ENCODE results near the gene FLT1. TPM values are rescaled to one million over a fixed set of nuclear protein-coding genes. Genes with fewer than 3 reads are reported as not detected.

FLT1 gene
- polyA plus RNA-seq, 1 donor (not counting 4 experiments of a cell fraction or from before 2014, with no cell fraction given) = 0.01 TPM

DNA sequence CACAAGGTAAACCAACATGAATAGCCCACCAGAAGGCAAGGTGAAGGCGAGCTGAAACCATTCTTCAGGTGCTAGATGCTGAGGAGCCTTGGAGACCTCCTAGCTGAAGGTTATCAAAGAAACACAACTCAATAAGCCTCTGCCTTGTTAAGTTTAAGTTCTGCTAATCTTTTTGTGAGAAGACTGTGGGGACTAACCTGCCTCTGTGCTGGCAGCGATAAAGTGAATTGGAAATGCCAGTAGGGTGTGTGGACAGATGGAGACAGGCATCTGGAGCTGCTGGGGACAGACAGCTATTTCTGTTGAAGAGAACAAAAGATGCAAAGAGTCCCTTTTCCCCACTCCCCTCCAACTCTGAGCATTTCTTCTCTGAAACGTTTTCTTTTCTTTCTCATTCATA lies 33.5 kb upstream of the FLT1 start:
- no peak for TF ChIP-seq EZH2 (IDR thresholded peaks at IDR 0.05; ENCODE audit: low read length)
- TF ChIP-seq CTCF (optimal IDR thresholded peaks at IDR 0.05 in 1 of 3, IDR thresholded peaks at IDR 0.05 in 1 of 3, conservative IDR thresholded peaks at IDR 0.05 in 1 of 3; ENCODE audit: extremely low read depth in 1 of 3, insufficient read depth in 2 of 3, low read length in 3 of 3) = no peak
- Histone ChIP-seq H3K4me3 (ENCODE audit: control insufficient read depth in 2 of 3, extremely low read depth in 1 of 3, insufficient read depth in 2 of 3, low read depth in 1 of 3, low read length in 3 of 3) (no peak overlapping the region), H3K27me3 (ENCODE audit: control insufficient read depth, extremely low read depth, insufficient read depth, low read length) (peaks cover 36% of the 10 kb centered on the region), H2AFZ (ENCODE audit: control insufficient read depth, low read length) (no peak overlapping the region), H3K9ac (ENCODE audit: control insufficient read depth, extremely low read depth, insufficient read depth, low read length) (no peak overlapping the region), H3K27ac (ENCODE audit: control insufficient read depth, insufficient read depth, low read length) (no peak overlapping the region), H3K79me2 (ENCODE audit: control insufficient read depth, insufficient read depth, low read length) (no peaks in the 10 kb centered on the region), H3K9me1 (ENCODE audit: control insufficient read depth, extremely low read depth, insufficient read depth, low read length) (no peaks in the 10 kb centered on the region), H3K9me3 (ENCODE audit: control insufficient read depth, low read depth, low read length) (no peaks in the 10 kb centered on the region), H3K4me2 (ENCODE audit: control insufficient read depth, extremely low read depth, insufficient read depth, low read depth, low read length) (no peak overlapping the region), H3K4me1 (ENCODE audit: control insufficient read depth, extremely low read depth, insufficient read depth, low read length) (peaks cover 7% of the 10 kb centered on the region), H3K36me3 (ENCODE audit: control insufficient read depth in 2 of 2, extremely low read depth in 1 of 2, insufficient read depth in 2 of 2, low read length in 2 of 2) (no peaks in the 10 kb centered on the region), H4K20me1 (ENCODE audit: control insufficient read depth, extremely low read depth, insufficient read depth, low read length) (no peaks in the 10 kb centered on the region)
- dilution Hi-C loops (cut with MboI; ENCODE audit: extremely low pct_ligation_motif_present, low sequenced_read_pairs) = no loop called here
- FAIRE-seq (no peak), DNase-seq (ENCODE audit: low read depth, low spot score) (no peak)

DNA sequence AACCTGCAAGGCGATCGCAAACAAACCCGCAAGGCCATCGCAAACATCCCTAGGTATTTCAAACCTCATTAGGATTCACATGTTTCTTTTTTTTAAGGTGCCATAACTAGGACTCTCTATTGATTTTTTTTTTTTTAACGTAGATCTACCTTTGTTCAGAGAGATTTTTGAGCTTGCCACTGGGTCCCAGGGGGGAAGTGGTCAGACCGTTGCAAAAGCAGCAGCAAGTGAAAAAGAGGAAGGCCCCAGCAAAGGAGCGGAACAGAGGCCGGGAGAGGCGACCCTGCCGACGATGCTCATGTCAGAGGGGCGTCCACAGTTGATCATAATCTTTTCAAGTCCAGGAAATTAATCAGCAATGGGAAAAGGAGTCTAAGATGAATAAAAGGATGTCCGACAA lies 32.7 kb upstream of the FLT1 start:
- Histone ChIP-seq H3K4me3 (ENCODE audit: control insufficient read depth in 2 of 3, extremely low read depth in 1 of 3, insufficient read depth in 2 of 3, low read depth in 1 of 3, low read length in 3 of 3) (no peak overlapping the region), H3K79me2 (ENCODE audit: control insufficient read depth, insufficient read depth, low read length) (no peaks in the 10 kb centered on the region), H2AFZ (ENCODE audit: control insufficient read depth, low read length) (no peak overlapping the region), H3K36me3 (ENCODE audit: control insufficient read depth in 2 of 2, extremely low read depth in 1 of 2, insufficient read depth in 2 of 2, low read length in 2 of 2) (no peaks in the 10 kb centered on the region), H3K9me1 (ENCODE audit: control insufficient read depth, extremely low read depth, insufficient read depth, low read length) (no peaks in the 10 kb centered on the region), H3K4me2 (ENCODE audit: control insufficient read depth, extremely low read depth, insufficient read depth, low read depth, low read length) (no peak overlapping the region), H3K9ac (ENCODE audit: control insufficient read depth, extremely low read depth, insufficient read depth, low read length) (no peak overlapping the region), H4K20me1 (ENCODE audit: control insufficient read depth, extremely low read depth, insufficient read depth, low read length) (no peaks in the 10 kb centered on the region), H3K27me3 (ENCODE audit: control insufficient read depth, extremely low read depth, insufficient read depth, low read length) (peaks cover 28% of the 10 kb centered on the region), H3K9me3 (ENCODE audit: control insufficient read depth, low read depth, low read length) (no peaks in the 10 kb centered on the region), H3K27ac (ENCODE audit: control insufficient read depth, insufficient read depth, low read length) (no peak overlapping the region), H3K4me1 (ENCODE audit: control insufficient read depth, extremely low read depth, insufficient read depth, low read length) (peaks cover 7% of the 10 kb centered on the region)
- FAIRE-seq (no peak), DNase-seq (ENCODE audit: low read depth, low spot score) (no peak)
- dilution Hi-C loops (cut with MboI; ENCODE audit: extremely low pct_ligation_motif_present, low sequenced_read_pairs) = no loop called here
- no peak for TF ChIP-seq CTCF (optimal IDR thresholded peaks at IDR 0.05 in 1 of 3, IDR thresholded peaks at IDR 0.05 in 1 of 3, conservative IDR thresholded peaks at IDR 0.05 in 1 of 3; ENCODE audit: extremely low read depth in 1 of 3, insufficient read depth in 2 of 3, low read length in 3 of 3)
- no peak for TF ChIP-seq EZH2 (IDR thresholded peaks at IDR 0.05; ENCODE audit: low read length)
